K562 (cell line): ENCODE data around the gene CPSF4L. TPM values are rescaled to one million over a fixed set of nuclear protein-coding genes. Genes with fewer than 3 reads are reported as not detected.

Experiments used
- BRD9 ChIP-seq: fragments of 450-650 bp; IDR thresholded peaks from 2 replicates; pipeline ENCODE4 v1.6.1; 2018; ENCODE audit warnings: low read depth; ENCODE audit not compliant: partially characterized antibody
- CEBPG ChIP-seq, 3 experiments: fragments of 200-800 bp in 1 of 3; sonication (Bioruptor generic) in 1 of 3; sonication (generic) in 1 of 3; formaldehyde crosslinking in 1 of 3; IDR thresholded peaks in 2 of 3; conservative IDR thresholded peaks in 1 of 3; 2 replicates each; pipeline versions ENCODE4 v1.6.1 to v1.8.0; 2016 to 2022; ENCODE audit warnings: missing compliant biosample characterization in 2 of 3, missing genetic modification characterization in 2 of 3, mild to moderate bottlenecking in 1 of 3, missing genetic modification reagents in 1 of 3
- FOSL1 ChIP-seq: fragments of 200-800 bp; sonication (Bioruptor generic); conservative IDR thresholded peaks from 2 replicates; pipeline ENCODE4 v1.6.1; 2016; ENCODE audit warnings: missing genetic modification characterization, missing compliant biosample characterization
- FOXK1 ChIP-seq: sonication (generic); formaldehyde crosslinking; IDR thresholded peaks from 2 replicates; pipeline ENCODE4 v1.8.0; 2022; ENCODE audit warnings: missing genetic modification reagents, mild to moderate bottlenecking, borderline replicate concordance
- GTF2A2 ChIP-seq: IDR thresholded peaks from 2 replicates; pipeline ENCODE4 v1.6.1; 2016; ENCODE audit warnings: mild to moderate bottlenecking, missing genetic modification characterization, missing compliant biosample characterization
- KHSRP ChIP-seq: fragments of 450-650 bp; IDR thresholded peaks from 2 replicates; pipeline ENCODE4 v1.6.1; 2017
- MAFK ChIP-seq: IDR thresholded peaks from 2 replicates; pipeline ENCODE4 v1.6.1; 2011; ENCODE audit warnings: low read length, improper control_type of control experiment
- MEF2A ChIP-seq: IDR thresholded peaks from 2 replicates; pipeline ENCODE4 v1.6.1; 2011; ENCODE audit warnings: low read depth, mild to moderate bottlenecking, low read length, moderate library complexity; ENCODE audit not compliant: control insufficient read depth
- MTA1 ChIP-seq: fragments of 450-650 bp; IDR thresholded peaks from 2 replicates; pipeline ENCODE4 v1.6.1; 2017; ENCODE audit warnings: borderline replicate concordance
- NFIC ChIP-seq: fragments of 450-650 bp; IDR thresholded peaks from 2 replicates; pipeline ENCODE4 v1.6.1; 2017; ENCODE audit warnings: mild to moderate bottlenecking, inconsistent platforms
- PHF8 ChIP-seq: fragments of 200-600 bp; sonication (generic); IDR thresholded peaks from 2 replicates; pipeline ENCODE4 v1.6.1; 2012; ENCODE audit warnings: mixed run types, mild to moderate bottlenecking, inconsistent platforms, low read length, moderate library complexity, borderline replicate concordance
- POLR2H ChIP-seq: IDR thresholded peaks from 2 replicates; pipeline ENCODE4 v1.6.1; 2016; ENCODE audit warnings: missing genetic modification characterization, low read depth, mild to moderate bottlenecking, control low read depth, missing compliant biosample characterization, moderate library complexity
- SAFB ChIP-seq: fragments of 200-400 bp; formaldehyde crosslinking; IDR thresholded peaks from 2 replicates; pipeline ENCODE4 v1.6.1; 2017; ENCODE audit warnings: low read depth, low read length, borderline replicate concordance
- SETDB1 ChIP-seq: IDR thresholded peaks from one replicate; pipeline ENCODE4 v1.6.1; 2012; ENCODE audit warnings: low read length, control low read depth, inconsistent platforms
- SRSF1 ChIP-seq: fragments of 200-400 bp; formaldehyde crosslinking; IDR thresholded peaks from 2 replicates; pipeline ENCODE4 v1.6.1; 2017; ENCODE audit warnings: mild to moderate bottlenecking, low read depth, low read length, moderate library complexity
- XRCC5 ChIP-seq: fragments of 200-400 bp; formaldehyde crosslinking; IDR thresholded peaks from 2 replicates; pipeline ENCODE4 v1.6.1; 2017; ENCODE audit warnings: low read depth, mild to moderate bottlenecking, low read length
- ZC3H11A ChIP-seq: IDR thresholded peaks from 2 replicates; pipeline ENCODE4 v1.6.1; 2012; ENCODE audit warnings: low read depth, low read length, improper control_type of control experiment
- ZNF140 ChIP-seq: fragments of 250-450 bp; sonication (Bioruptor Pico); IDR thresholded peaks from 2 replicates; pipeline ENCODE4 v1.8.0; 2021; ENCODE audit warnings: moderate library complexity, mild to moderate bottlenecking, inconsistent platforms
- ZNF431 ChIP-seq: sonication (generic); formaldehyde crosslinking; IDR thresholded peaks from 2 replicates; pipeline ENCODE4 v1.8.0; 2022; ENCODE audit warnings: mild to moderate bottlenecking, missing genetic modification reagents
- ZNF778 ChIP-seq: fragments of 450-650 bp; formaldehyde crosslinking; IDR thresholded peaks from 2 replicates; pipeline ENCODE4 v1.4.0; 2020; ENCODE audit warnings: mild to moderate bottlenecking, moderate library complexity
- ZSCAN29 ChIP-seq: fragments of 450-650 bp; IDR thresholded peaks from 2 replicates; pipeline ENCODE4 v1.6.1; 2017
- polyA plus RNA-seq, 8 experiments: library from polyadenylated mRNA; depleted of rRNA in 4 of 8; stranded (reverse) in 5 of 8; unstranded in 3 of 8; fragments of >200 nt; fragmentation: Nextera tagmentation in 2 of 8; fragmentation: Illumina TruSeq in 1 of 8; extraction: Ambion mirVana in 2 of 8; extraction: Trizol in 1 of 8; gene quantifications; 2 replicates each; pipeline versions ENCODE4 v1.2.1 to v1.2.3, GENCODE V29; 2011 to 2014; ENCODE audit warnings: inconsistent platforms in 1 of 8, missing spikeins in 1 of 8
- total RNA-seq, 7 experiments: library from RNA; depleted of rRNA in 6 of 7; stranded (reverse); fragments of >200 nt in 6 of 7; fragmentation: Illumina TruSeq in 2 of 7; extraction: Trizol in 2 of 7; gene quantifications; 2 replicates each; pipeline versions ENCODE4 v1.2.1 to v1.2.3, GENCODE V29; 2011 to 2021; ENCODE audit warnings: low replicate concordance in 1 of 7
- TF ChIP-seq, protein P1 (sequence below): fragments of 450-650 bp; formaldehyde crosslinking; IDR thresholded peaks from 2 replicates; pipeline ENCODE4 v1.4.0; 2020; ENCODE audit warnings: mild to moderate bottlenecking, moderate library complexity
- TF ChIP-seq, protein P2 (sequence below): fragments of 150-350 bp; IDR thresholded peaks from 2 replicates; pipeline ENCODE4 v1.6.1; 2014; ENCODE audit warnings: low read depth, mild to moderate bottlenecking, low read length, borderline replicate concordance
- TF ChIP-seq, protein P3 (sequence below), 3 experiments: IDR thresholded peaks in 2 of 3; conservative IDR thresholded peaks in 1 of 3; 2 replicates each; pipeline ENCODE4 v1.5.1; 2011 to 2012; ENCODE audit warnings: low read length in 3 of 3, mild to moderate bottlenecking in 3 of 3, control low read depth in 2 of 3, improper control_type of control experiment in 1 of 3, inconsistent platforms in 1 of 3, low read depth in 1 of 3, mixed read lengths in 1 of 3, moderate library complexity in 1 of 3; ENCODE audit not compliant: insufficient read depth in 2 of 3

Gene CPSF4L
- total and polyA plus RNA-seq, 9 of the 15 experiments (the other 6 are each of a cell fraction or from before 2014, with no cell fraction given) = not detected

DNA sequence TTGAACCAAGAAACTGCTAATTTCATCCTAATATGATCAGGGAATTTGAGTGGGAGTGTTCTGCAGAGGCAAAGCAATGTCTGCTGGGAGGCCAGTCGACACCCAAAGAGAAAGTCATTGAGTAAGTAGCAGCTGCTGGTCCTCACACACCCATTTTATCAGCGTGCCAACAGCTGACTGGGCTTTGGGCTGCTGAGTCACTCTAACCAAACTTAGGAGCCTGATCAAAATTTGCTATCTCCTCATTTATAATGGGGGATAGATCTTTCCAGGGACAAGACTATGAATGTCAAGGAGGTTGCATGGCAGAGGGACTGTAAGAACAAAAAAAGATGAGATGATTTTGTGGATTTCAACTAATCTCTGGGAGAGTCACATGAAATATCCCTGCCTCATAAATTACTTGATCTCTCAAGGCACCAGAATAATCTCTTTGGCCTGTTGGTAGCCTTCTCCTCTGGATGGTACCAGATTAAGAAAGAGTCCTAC lies 32.9 kb downstream of the CPSF4L start (continued):
- TF ChIP-seq SETDB1 (no peak), POLR2H (tag) (no peak), SRSF1 (no peak), ZNF140 (CRISPR knock-in tag) (no peak), PHF8 (no peak), MAFK (peak; percentile 88), ZNF431 (CRISPR knock-in tag) (no peak), SAFB (no peak), BRD9 (no peak), ZC3H11A (peak; percentile 20; the same call in 1 of the 2 replicates), XRCC5 (no peak), FOSL1 (tag) (peak; percentile 88), CEBPG (CRISPR knock-in tag; IDR thresholded peaks at IDR 0.05) (no peak), CEBPG (tag; conservative IDR thresholded peaks at IDR 0.05 in 1 of 2, IDR thresholded peaks at IDR 0.05 in 1 of 2) (no peak), NFIC (peak; percentile 43), MTA1 (no peak), KHSRP (no peak), FOXK1 (CRISPR knock-in tag) (no peak), GTF2A2 (no peak), MEF2A (no peak), ZNF778 (no peak), ZSCAN29 (no peak)
- TF ChIP-seq, protein P1, sequence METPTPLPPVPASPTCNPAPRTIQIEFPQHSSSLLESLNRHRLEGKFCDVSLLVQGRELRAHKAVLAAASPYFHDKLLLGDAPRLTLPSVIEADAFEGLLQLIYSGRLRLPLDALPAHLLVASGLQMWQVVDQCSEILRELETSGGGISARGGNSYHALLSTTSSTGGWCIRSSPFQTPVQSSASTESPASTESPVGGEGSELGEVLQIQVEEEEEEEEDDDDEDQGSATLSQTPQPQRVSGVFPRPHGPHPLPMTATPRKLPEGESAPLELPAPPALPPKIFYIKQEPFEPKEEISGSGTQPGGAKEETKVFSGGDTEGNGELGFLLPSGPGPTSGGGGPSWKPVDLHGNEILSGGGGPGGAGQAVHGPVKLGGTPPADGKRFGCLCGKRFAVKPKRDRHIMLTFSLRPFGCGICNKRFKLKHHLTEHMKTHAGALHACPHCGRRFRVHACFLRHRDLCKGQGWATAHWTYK (CRISPR knock-in tag) = no peak
- TF ChIP-seq, protein P2, sequence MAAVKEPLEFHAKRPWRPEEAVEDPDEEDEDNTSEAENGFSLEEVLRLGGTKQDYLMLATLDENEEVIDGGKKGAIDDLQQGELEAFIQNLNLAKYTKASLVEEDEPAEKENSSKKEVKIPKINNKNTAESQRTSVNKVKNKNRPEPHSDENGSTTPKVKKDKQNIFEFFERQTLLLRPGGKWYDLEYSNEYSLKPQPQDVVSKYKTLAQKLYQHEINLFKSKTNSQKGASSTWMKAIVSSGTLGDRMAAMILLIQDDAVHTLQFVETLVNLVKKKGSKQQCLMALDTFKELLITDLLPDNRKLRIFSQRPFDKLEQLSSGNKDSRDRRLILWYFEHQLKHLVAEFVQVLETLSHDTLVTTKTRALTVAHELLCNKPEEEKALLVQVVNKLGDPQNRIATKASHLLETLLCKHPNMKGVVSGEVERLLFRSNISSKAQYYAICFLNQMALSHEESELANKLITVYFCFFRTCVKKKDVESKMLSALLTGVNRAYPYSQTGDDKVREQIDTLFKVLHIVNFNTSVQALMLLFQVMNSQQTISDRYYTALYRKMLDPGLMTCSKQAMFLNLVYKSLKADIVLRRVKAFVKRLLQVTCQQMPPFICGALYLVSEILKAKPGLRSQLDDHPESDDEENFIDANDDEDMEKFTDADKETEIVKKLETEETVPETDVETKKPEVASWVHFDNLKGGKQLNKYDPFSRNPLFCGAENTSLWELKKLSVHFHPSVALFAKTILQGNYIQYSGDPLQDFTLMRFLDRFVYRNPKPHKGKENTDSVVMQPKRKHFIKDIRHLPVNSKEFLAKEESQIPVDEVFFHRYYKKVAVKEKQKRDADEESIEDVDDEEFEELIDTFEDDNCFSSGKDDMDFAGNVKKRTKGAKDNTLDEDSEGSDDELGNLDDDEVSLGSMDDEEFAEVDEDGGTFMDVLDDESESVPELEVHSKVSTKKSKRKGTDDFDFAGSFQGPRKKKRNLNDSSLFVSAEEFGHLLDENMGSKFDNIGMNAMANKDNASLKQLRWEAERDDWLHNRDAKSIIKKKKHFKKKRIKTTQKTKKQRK = no peak
- TF ChIP-seq, protein P3, sequence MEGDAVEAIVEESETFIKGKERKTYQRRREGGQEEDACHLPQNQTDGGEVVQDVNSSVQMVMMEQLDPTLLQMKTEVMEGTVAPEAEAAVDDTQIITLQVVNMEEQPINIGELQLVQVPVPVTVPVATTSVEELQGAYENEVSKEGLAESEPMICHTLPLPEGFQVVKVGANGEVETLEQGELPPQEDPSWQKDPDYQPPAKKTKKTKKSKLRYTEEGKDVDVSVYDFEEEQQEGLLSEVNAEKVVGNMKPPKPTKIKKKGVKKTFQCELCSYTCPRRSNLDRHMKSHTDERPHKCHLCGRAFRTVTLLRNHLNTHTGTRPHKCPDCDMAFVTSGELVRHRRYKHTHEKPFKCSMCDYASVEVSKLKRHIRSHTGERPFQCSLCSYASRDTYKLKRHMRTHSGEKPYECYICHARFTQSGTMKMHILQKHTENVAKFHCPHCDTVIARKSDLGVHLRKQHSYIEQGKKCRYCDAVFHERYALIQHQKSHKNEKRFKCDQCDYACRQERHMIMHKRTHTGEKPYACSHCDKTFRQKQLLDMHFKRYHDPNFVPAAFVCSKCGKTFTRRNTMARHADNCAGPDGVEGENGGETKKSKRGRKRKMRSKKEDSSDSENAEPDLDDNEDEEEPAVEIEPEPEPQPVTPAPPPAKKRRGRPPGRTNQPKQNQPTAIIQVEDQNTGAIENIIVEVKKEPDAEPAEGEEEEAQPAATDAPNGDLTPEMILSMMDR (IDR thresholded peaks at IDR 0.05 in 2 of 3, conservative IDR thresholded peaks at IDR 0.05 in 1 of 3; ENCODE audit: insufficient read depth in 2 of 3, low read depth in 1 of 3, low read length in 3 of 3) = no peak
